Endothelial cell of umbilical vein (primary cell): ENCODE measurements around the gene ZNF496. TPM values are rescaled to one million over a fixed set of nuclear protein-coding genes. Genes with fewer than 3 reads are reported as not detected.

Experiments
- BruUV-seq: library from RNA; stranded (reverse); fragments of 400-500 nt; replicated peaks from 2 replicates; lab custom pipeline; 2021; lab: Mats Ljungman, UMichigan
- CTCF ChIA-PET: fragments of 300-600, 350-600 bp; sonication (Branson Sonifier 250); formaldehyde crosslinking; loops from one replicate; lab custom pipeline; 2021; ENCODE audit warnings: antibody characterized with exemption, inconsistent platforms; lab: Charles Lee
- POLR2A ChIA-PET: fragments of 300-600, 350-600 bp; sonication (Branson Sonifier 250); formaldehyde crosslinking; loops from one replicate; lab custom pipeline; 2021; ENCODE audit warnings: antibody characterized with exemption, inconsistent platforms; lab: Charles Lee
- DNase-seq: peaks from one replicate; pipeline ENCODE4 v3.0.0-alpha.2; 2011; ENCODE audit warnings: low read depth, low spot score
- FAIRE-seq: peaks from 2 replicates; lab custom pipeline; 2011; peaks lifted over from hg19 to GRCh38; lab: Jason Lieb, UNC
- H2AFZ ChIP-seq: 2 replicates; pipeline ENCODE4 v1.6.0; 2012; ENCODE audit warnings: low read depth, low read length, control low read depth, inconsistent platforms
- H3K27ac ChIP-seq: 2 replicates; pipeline ENCODE4 v1.5.1; 2011; ENCODE audit warnings: low read depth, mild to moderate bottlenecking, control low read depth, low read length, moderate library complexity; ENCODE audit not compliant: insufficient read depth
- H3K27me3 ChIP-seq, 2 experiments: 2 replicates each; pipeline versions ENCODE4 v1.6.0 to v1.6.1; 2011; ENCODE audit warnings: low read length in 2 of 2, mixed read lengths in 1 of 2; ENCODE audit not compliant: control insufficient read depth in 2 of 2, insufficient read depth in 2 of 2
- H3K36me3 ChIP-seq, 2 experiments: 2 replicates in 1 of 2; 3 replicates in 1 of 2; pipeline ENCODE4 v1.5.1; 2011; ENCODE audit warnings: low read length in 2 of 2, mild to moderate bottlenecking in 1 of 2, moderate library complexity in 1 of 2; ENCODE audit not compliant: control insufficient read depth in 2 of 2, insufficient read depth in 2 of 2; ENCODE audit errors: extremely low read depth in 1 of 2
- H3K4me1 ChIP-seq: 3 replicates; pipeline ENCODE4 v1.5.1; 2011; ENCODE audit warnings: mild to moderate bottlenecking, low read length; ENCODE audit not compliant: control insufficient read depth, insufficient read depth; ENCODE audit errors: extremely low read depth
- H3K4me2 ChIP-seq: 2 replicates; pipeline ENCODE4 v1.6.1; 2011; ENCODE audit warnings: low read length, control low read depth, mixed read lengths; ENCODE audit not compliant: insufficient read depth
- H3K4me3 ChIP-seq, 3 experiments: fragments of 200-600 bp in 1 of 3; sonication (generic), shearing (Covaris generic) in 1 of 3; replicated peaks in 1 of 3; 2 replicates each; pipeline ENCODE4 v1.5.1; 2011 to 2016; ENCODE audit warnings: control low read depth in 3 of 3, low read length in 3 of 3, mild to moderate bottlenecking in 2 of 3, inconsistent platforms in 1 of 3, low read depth in 1 of 3, moderate library complexity in 1 of 3; ENCODE audit not compliant: insufficient read depth in 1 of 3
- H3K79me2 ChIP-seq: 2 replicates; pipeline ENCODE4 v1.6.0; 2012; ENCODE audit warnings: low read length, inconsistent platforms; ENCODE audit not compliant: control insufficient read depth, insufficient read depth
- H3K9ac ChIP-seq: replicated peaks from 2 replicates; pipeline ENCODE3; 2011; ENCODE audit warnings: low read length, control low read depth; ENCODE audit not compliant: insufficient read depth; ENCODE audit errors: extremely low read depth
- H3K9me1 ChIP-seq: replicated peaks from 3 replicates; pipeline ENCODE4 v1.6.0; 2011; ENCODE audit warnings: mild to moderate bottlenecking, low read length; ENCODE audit not compliant: control insufficient read depth, insufficient read depth; ENCODE audit errors: extremely low read depth
- H3K9me3 ChIP-seq: replicated peaks from 2 replicates; pipeline ENCODE4 v1.5.1; 2012; ENCODE audit warnings: low read length, inconsistent platforms; ENCODE audit not compliant: control insufficient read depth, insufficient read depth
- H4K20me1 ChIP-seq: replicated peaks from 2 replicates; pipeline ENCODE3; 2011; ENCODE audit warnings: mild to moderate bottlenecking, low read length; ENCODE audit not compliant: control insufficient read depth, insufficient read depth; ENCODE audit errors: extremely low read depth
- EZH2 ChIP-seq: IDR thresholded peaks from 2 replicates; pipeline ENCODE4 v1.6.1; 2012; ENCODE audit warnings: borderline replicate concordance, low read depth, mild to moderate bottlenecking, moderate library complexity, low read length, inconsistent platforms; ENCODE audit not compliant: severe bottlenecking
- FOS ChIP-seq: IDR thresholded peaks from 2 replicates; pipeline ENCODE4 v1.6.1; 2011; ENCODE audit warnings: mild to moderate bottlenecking, low read length, moderate library complexity, borderline replicate concordance; ENCODE audit not compliant: insufficient read depth
- GATA2 ChIP-seq: IDR thresholded peaks from 2 replicates; pipeline ENCODE4 v1.7.0; 2011; ENCODE audit warnings: low read depth, mild to moderate bottlenecking, moderate library complexity, mixed read lengths, low read length; ENCODE audit not compliant: insufficient read length, insufficient read depth
- JUN ChIP-seq: IDR thresholded peaks from 2 replicates; pipeline ENCODE4 v1.6.1; 2011; ENCODE audit warnings: borderline replicate concordance, low read depth; ENCODE audit not compliant: insufficient read length, insufficient read depth
- MYC ChIP-seq: IDR thresholded peaks from one replicate; pipeline ENCODE4 v1.6.1; 2011; ENCODE audit warnings: mild to moderate bottlenecking, low read depth, low read length
- POLR2A ChIP-seq: IDR thresholded peaks from 2 replicates; pipeline ENCODE4 v1.6.1; 2012; ENCODE audit warnings: low read depth, mild to moderate bottlenecking, control low read depth, low read length
- POLR2AphosphoS5 ChIP-seq: IDR thresholded peaks from 2 replicates; pipeline ENCODE4 v1.6.1; 2012; ENCODE audit warnings: low read depth, mild to moderate bottlenecking, control low read depth, low read length, moderate library complexity; ENCODE audit not compliant: insufficient read depth
- dilution Hi-C: fragments of 300-500 bp; cut with MboI; formaldehyde crosslinking; loops from one replicate; pipeline ENCODE4 v1.15.0; 2019; ENCODE audit warnings: low sequenced_read_pairs; ENCODE audit not compliant: extremely low pct_ligation_motif_present
- intact Hi-C: fragments of 100-400 bp; cut with micrococcal nuclease; formaldehyde crosslinking; loops from one replicate; pipeline ENCODE4 v1.10.0; 2022
- polyA plus RNA-seq, 4 experiments: library from polyadenylated mRNA; depleted of rRNA in 3 of 4; stranded (reverse) in 3 of 4; unstranded in 1 of 4; fragments of >200 nt; gene quantifications; 2 replicates each; pipeline versions ENCODE4 v1.2.1 to v1.2.3, GENCODE V29; 2011 to 2012; ENCODE audit warnings: missing spikeins in 1 of 4
- total RNA-seq: library from RNA; stranded (reverse); gene quantifications from 2 replicates; pipeline ENCODE4 v1.2.3, GENCODE V29; 2021
- TF ChIP-seq, protein P1 (sequence below): IDR thresholded peaks from 2 replicates; pipeline ENCODE4 v1.6.1; 2011; ENCODE audit not compliant: insufficient read depth, insufficient read length
- TF ChIP-seq, protein P2 (sequence below), 2 donors: IDR thresholded peaks; 1 replicate in 1 of 2; 2 replicates in 1 of 2; pipeline ENCODE4 v1.5.1; 2011; ENCODE audit warnings: low read length in 2 of 2, mild to moderate bottlenecking in 2 of 2, moderate library complexity in 2 of 2, control low read depth in 1 of 2, inconsistent platforms in 1 of 2, low read depth in 1 of 2; ENCODE audit not compliant: insufficient read depth in 1 of 2; ENCODE audit errors: extremely low read depth in 1 of 2

ZNF496 gene
- total and polyA plus RNA-seq, 2 donors (not counting 3 experiments of a cell fraction or from before 2014, with no cell fraction given) = 22.4 to 46.0 TPM

DNA sequence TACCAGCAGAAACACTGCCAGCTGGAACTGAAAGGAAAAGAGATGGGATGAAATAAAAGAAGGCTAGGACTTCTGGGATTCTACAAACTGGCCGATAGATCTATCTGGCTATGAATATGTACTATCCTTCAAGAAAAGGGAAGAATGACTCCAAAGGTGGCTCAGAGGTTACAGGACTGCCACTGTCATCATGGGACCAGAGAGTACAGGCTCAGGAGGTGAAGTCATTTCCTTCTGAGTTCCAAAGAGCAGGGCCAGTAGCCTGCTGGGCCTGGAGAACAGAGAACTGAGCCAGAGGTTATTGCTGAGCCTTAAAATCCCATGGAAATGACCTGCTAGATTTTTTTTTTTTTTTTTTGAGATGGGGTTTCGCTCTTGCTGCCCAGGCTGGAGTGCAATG, 27.6 kb downstream of the ZNF496 start:
- H3K27ac ChIP-seq = no peak overlapping the region
- TF ChIP-seq POLR2AphosphoS5 (no peak), EZH2 (no peak)
- TF ChIP-seq, protein P1, sequence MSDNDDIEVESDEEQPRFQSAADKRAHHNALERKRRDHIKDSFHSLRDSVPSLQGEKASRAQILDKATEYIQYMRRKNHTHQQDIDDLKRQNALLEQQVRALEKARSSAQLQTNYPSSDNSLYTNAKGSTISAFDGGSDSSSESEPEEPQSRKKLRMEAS = no peak
- no peak overlapping the region for H3K9ac ChIP-seq
- no peaks in the 10 kb centered on the region for H3K9me3 ChIP-seq
- no peak for DNase-seq
- CTCF ChIA-PET = no interaction called here
- H2AFZ ChIP-seq = no peak overlapping the region
- dilution Hi-C loops = no loop called here
- no peaks in the 10 kb centered on the region for H4K20me1 ChIP-seq
- H3K79me2 ChIP-seq = no peaks in the 10 kb centered on the region
- H3K27me3 ChIP-seq = no peaks in the 10 kb centered on the region
- no peak for FAIRE-seq
- BruUV-seq = no TSS peak
- H3K36me3 ChIP-seq = peaks cover 0 to 47% of the 10 kb centered on the region in 2 experiments
- no peaks in the 10 kb centered on the region for H3K9me1 ChIP-seq
- H3K4me1 ChIP-seq = no peaks in the 10 kb centered on the region
- no peak overlapping the region for H3K4me2 ChIP-seq
- intact Hi-C loops = no loop called here
- H3K4me3 ChIP-seq = no peak overlapping the region
- POLR2A ChIA-PET = no interaction called here

DNA sequence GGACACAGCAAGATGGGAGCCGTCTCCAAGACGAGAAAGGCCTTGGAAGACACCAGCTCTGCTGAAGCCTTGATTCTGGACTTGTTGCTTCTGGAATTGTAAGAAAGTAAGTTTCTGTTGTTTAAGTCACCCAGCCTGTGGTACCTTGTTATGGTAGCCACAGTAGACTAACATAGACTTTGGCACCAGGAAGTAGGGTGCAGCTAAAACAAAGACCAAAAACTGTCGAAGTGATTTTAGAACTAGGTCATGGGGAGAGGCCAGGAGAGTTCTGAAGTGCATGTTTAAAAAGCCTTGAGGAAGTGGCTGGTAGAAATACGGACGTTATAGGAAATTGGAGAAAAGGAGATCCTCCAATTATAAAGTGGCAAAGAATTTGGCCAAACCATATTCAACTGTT, 28.5 kb downstream of the ZNF496 start:
- ChIA-PET POLR2A (no interaction called here), CTCF (no interaction called here)
- dilution Hi-C loops = no loop called here
- Histone ChIP-seq H3K36me3 (peaks cover 0 to 39% of the 10 kb centered on the region in 2 experiments), H3K4me2 (no peak overlapping the region), H3K9ac (no peak overlapping the region), H3K4me1 (no peaks in the 10 kb centered on the region), H3K79me2 (no peaks in the 10 kb centered on the region), H3K9me1 (no peaks in the 10 kb centered on the region), H2AFZ (no peak overlapping the region), H4K20me1 (no peaks in the 10 kb centered on the region), H3K27ac (no peak overlapping the region), H3K4me3 (no peak overlapping the region), H3K27me3 (no peaks in the 10 kb centered on the region), H3K9me3 (no peaks in the 10 kb centered on the region)
- DNase-seq (no peak), FAIRE-seq (no peak)
- TF ChIP-seq GATA2 = no peak
- TF ChIP-seq POLR2A = no peak
- no peak for TF ChIP-seq FOS
- TF ChIP-seq MYC = no peak
- no peak for TF ChIP-seq JUN
- no peak for TF ChIP-seq POLR2AphosphoS5
- TF ChIP-seq, protein P2, sequence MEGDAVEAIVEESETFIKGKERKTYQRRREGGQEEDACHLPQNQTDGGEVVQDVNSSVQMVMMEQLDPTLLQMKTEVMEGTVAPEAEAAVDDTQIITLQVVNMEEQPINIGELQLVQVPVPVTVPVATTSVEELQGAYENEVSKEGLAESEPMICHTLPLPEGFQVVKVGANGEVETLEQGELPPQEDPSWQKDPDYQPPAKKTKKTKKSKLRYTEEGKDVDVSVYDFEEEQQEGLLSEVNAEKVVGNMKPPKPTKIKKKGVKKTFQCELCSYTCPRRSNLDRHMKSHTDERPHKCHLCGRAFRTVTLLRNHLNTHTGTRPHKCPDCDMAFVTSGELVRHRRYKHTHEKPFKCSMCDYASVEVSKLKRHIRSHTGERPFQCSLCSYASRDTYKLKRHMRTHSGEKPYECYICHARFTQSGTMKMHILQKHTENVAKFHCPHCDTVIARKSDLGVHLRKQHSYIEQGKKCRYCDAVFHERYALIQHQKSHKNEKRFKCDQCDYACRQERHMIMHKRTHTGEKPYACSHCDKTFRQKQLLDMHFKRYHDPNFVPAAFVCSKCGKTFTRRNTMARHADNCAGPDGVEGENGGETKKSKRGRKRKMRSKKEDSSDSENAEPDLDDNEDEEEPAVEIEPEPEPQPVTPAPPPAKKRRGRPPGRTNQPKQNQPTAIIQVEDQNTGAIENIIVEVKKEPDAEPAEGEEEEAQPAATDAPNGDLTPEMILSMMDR (IDR thresholded peaks at IDR 0.05; ENCODE audit: extremely low read depth in 1 of 2, insufficient read depth in 1 of 2, low read depth in 1 of 2, low read length in 2 of 2) = no peak
- TF ChIP-seq, protein P1 = no peak
- TF ChIP-seq EZH2 = no peak
- intact Hi-C loops = no loop called here
- BruUV-seq = no TSS peak
